GM20000 (cell line): Measurements from ENCODE around the gene MAGIX.
"Not testable (repeated sequence)": the region's sequence is repeated elsewhere in the genome, so short reads cannot be mapped to it uniquely, and the experiment has no call there.

Experiments
- DNase-seq: peaks from one replicate; pipeline ENCODE4 v3.0.0; 2012; ENCODE audit warnings: low spot score
- CTCF ChIP-seq: IDR thresholded peaks from 2 replicates; pipeline ENCODE4 v1.5.1; 2012; ENCODE audit warnings: mild to moderate bottlenecking, control low read depth; ENCODE audit errors: extremely low read depth, missing control alignments

Gene MAGIX

DNA sequence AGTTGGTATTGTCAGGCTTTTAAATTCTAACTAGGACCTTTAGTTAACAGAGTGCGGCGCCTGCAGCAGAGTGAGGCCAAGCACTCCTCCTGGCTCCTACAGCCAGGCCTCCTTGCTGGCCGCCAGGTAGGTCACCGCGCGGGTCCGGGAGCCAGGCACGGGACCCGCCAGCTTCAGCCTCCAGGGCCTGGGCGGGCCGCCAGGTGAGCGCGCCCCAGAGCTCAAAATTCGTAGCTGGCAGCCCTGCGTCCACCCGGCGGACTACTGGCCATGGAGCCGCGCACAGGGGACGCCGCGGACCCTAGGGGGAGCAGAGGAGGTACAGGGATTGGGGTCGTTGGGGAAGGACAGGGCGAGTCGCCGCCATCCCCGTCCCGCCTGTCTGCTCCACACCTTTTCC lies at the start of gene MAGIX:
Gene MAGIX, plus strand, starts transcription at position 139 of the 400 bp plus-strand sequence. Its CDS starts 132 bp downstream, at position 271.
- no peak for TF ChIP-seq CTCF
- no peak for DNase-seq

- TF ChIP-seq CTCF, result no peak
- no peak for DNase-seq
Measured at GRCh38 chrX:49116076-49116475, 46.5 kb upstream of the MAGIX start.

GRCh38 chrX:49116716-49117115 lies 45.8 kb upstream of the MAGIX start:
- TF ChIP-seq CTCF, result no peak
- no peak for DNase-seq

- TF ChIP-seq CTCF, result no peak
- no peak for DNase-seq
Measured at GRCh38 chrX:49117581-49117980, 45.0 kb upstream of the MAGIX start.

DNA sequence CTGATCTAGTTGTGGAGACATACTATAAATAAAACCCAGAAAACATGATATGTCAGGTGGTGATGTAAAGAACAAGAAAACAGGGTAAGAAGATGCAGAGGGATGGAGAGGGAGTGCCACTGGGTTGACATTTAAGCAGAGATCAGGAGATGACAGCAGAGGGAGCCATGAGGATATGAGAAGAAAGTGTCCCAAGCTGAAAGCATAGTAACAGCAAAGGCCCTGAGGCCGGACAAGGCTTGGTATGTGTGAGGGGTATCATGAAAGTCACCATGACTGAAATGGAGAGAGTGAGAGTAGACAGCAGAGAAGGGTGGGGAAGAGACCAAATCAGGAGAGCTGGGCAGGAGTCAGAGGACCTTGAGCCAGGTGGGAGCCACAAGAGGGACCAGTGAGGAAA lies 42.5 kb upstream of the MAGIX start:
- no peak for TF ChIP-seq CTCF
- DNase-seq, result no peak

DNA sequence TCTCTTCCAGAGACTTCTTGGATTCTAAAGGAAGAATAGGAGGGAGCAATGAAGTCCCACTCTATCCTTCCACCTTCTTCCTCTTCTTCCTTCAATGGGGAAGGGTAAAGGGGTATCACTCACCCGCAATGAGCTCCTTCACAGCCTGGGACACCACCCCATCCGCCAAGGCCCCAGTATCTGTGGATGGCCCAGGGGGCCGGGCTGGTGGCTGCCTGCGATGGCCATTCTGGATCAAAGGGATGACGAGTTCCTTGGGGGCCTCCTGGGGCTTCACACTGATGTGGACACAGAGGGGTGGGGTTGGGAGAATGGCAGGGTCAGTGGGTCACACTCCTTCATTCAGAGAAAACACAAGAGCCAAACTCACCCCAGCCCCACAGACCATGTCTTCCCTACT lies 40.1 kb upstream of the MAGIX start:
- TF ChIP-seq CTCF, result no peak
- DNase-seq, result no peak

DNA sequence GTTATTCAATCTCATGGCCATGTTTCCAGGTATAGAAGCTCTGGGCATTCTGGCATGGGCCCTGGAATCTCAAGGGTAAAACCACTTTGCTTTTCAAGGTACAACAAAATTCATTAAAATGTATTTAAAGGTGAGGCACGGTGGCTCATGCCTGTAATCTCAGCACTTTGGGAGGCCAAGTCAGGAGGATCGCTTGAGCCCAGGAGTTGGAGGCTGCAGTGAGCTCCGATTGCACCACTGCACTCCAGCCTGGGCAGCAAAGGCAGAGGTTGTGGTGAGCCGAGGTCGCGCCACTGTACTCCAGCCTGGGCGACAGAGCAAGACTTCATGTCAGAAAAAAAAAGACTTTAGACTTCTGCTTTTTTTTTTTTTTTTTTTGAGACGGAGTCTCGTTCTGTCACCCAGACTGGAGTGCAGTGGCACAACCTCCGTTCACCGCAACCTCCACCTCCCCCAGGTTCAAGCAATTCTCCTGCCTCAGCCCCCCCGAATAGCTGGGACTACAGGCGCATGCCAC lies 34.8 kb upstream of the MAGIX start:
- DNase-seq, result not testable (repeated sequence)

DNA sequence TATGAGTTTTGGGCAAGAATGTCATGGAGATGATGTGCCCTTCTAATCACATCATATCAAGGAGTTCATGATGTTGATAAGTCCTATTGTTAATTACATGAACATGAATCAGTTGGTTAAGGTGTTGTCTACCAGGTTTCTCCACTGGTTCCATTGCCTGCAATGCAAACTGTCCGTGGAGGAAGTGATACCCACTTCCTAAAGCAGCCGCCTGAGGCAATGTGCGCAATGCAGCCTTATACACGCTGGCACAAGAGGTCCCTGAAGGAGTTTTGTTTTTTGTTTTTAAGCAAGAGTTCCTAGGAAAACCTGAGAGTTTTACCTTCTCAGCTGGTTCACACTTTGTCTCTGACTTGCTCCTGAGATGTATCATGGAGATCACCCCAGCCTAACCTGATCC lies 33.1 kb upstream of the MAGIX start:
- no peak for DNase-seq
- TF ChIP-seq CTCF, result no peak

DNA sequence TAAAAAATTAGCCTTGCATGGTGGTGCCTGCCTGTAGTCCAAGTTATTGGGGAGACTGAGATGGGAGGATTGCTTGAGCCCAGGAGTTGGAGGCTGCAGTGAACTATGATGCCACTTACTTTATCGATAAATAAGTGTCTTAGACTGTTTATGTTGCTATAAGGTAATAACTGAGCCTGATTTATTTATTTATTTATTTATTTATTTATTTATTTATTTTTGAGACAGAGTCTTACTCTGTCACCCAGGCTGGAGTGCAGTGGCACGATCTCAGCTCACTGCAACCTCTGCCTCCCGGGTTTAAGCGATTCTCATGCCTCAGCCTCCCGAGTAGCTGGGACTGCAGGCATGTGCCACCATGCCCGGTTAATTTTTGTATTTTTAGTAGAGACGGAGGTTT lies 30.3 kb upstream of the MAGIX start:
- not testable (repeated sequence) for DNase-seq
